Measurements from ENCODE around the gene C11orf86.
"Not testable (repeated sequence)": the region's sequence is repeated elsewhere in the genome, so short reads cannot be mapped to it uniquely, and the experiment has no call there.

C11orf86 gene, protein sequence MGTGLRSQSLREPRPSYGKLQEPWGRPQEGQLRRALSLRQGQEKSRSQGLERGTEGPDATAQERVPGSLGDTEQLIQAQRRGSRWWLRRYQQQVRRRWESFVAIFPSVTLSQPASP

DNA sequence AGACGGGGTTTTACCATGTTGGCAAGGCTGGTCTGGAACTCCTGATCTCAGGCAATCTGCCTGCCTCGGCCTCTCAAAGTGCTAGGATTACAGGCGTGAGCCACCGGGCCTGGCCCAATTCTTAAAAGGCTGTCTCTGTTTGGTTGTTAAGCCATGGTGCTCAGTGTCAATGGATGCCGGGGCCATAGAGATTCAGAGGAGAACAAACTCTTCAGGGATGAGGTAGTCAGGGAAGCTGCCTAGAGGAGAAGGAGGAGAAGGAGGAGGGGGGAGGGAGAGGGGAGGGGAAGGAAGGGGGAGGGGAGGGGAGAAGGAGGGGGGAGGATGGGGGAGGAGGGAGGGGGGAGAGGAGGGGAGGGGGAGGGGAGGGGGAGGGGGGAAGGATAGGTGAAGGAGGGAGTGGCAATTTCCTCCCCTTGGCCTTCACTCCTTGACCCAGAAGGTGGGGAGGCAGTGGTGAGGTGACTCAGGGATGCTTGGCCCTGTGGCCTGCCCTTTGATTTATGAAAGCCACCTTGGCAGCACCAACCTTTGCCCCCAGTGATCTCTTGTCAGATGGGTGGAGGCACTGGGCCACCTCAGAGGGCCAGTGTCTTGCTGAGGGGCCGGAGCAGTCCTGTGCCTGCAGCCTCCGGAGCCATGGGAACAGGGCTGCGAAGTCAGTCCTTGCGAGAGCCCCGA, at the start of gene C11orf86:
C11orf86 (plus strand) TSS at position 581 of the 681 bp plus-strand sequence; CDS start at position 640, 59 bp downstream.
- no peak for DNase-seq

DNA sequence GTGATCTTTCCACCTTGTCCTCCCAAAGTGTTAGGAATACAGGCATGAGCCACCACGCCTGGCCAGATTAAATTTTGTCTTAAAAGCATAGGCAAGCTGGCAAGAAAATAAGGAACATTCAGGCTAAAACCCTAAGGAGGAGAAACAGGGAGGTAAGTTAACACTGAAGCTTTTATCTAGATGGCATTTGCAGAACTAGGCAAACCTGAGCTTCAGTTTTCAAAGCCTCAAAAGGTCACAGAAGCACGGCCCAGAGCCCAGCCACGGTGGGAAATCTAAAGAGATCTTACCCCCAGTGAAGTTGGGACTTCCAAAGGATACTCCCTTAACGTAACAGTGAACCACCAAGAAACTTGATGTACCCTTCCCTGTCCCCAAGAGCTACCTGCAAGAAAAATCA, 45.4 kb upstream of the C11orf86 start:
- no peak for DNase-seq

DNA sequence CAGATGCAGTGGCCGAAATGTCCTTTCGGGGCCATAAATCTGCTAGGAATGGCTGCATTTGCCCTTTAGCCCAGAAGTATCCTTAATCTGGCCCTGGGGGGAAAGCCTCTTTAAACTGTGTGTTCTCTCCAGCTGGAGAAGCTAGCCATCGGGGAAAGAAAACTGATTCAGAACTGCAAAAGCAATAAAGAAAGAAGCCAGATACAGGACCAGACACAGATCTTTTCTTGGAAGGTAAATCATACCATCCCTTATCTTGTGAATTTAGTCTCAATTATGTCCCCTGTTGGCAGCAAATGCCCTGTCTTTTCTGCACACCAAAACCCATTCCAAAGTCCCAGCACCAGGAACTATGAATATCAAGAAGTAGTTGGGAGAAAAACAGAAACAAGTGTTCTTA, 42.6 kb upstream of the C11orf86 start:
- DNase-seq = no peak

DNA sequence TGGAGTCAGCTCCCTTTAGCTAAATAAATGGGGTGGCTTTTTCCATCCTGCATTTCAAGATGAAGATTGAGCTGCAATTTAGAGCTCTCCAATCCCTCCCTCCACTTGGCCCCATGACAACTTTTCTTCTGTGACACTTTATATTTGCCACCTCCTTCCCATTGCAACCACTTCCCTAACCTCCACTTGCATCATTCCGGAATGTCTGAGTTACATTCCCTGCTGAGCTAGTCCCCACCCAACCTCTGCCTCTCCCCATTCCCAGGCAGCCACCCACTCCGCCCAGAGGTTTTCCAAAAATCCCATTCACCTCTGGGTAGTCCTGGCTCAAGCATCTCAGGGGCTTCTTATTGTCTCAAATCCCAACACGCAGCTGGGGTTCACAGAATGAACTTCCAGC, 41.6 kb upstream of the C11orf86 start:
- DNase-seq = no peak

DNA sequence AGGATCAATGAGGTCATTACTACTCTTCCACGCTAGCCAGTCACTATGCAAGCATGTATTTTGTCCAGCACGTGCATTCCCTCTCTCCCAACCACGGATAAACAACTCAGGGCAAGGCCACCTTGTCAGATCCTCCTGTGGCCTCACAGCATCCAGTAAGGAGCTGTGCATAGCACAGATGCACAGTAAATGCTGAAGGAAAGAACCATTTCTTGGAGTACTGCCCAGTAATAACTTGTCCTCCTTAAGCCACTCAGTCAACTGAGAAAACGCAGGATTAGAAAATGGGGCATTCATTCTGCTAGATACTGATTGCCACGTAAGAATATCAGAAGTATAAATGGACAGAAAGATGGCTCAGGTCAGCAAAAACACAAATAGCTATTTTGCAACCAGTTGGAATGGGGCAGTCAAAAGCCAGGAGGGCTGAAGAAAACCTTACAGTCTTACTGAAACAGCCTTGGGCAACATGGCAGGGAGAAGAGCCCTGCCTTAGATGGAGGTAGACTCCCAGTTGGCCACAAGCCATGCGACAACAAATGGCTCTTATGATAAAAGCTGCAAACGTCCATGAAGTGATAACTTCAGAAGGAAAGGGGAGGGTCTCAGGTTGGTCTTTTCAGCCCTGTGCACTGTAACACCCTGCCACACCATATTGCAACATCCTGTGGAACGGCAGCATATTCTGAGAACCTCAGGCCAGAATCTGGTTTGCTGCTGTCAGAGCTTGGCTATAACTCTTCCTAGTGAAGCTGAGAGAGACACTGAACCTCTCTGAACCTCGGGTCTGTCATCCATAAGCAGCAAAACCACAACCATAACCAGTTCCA, 39.9 kb upstream of the C11orf86 start:
- DNase-seq = no peak

DNA sequence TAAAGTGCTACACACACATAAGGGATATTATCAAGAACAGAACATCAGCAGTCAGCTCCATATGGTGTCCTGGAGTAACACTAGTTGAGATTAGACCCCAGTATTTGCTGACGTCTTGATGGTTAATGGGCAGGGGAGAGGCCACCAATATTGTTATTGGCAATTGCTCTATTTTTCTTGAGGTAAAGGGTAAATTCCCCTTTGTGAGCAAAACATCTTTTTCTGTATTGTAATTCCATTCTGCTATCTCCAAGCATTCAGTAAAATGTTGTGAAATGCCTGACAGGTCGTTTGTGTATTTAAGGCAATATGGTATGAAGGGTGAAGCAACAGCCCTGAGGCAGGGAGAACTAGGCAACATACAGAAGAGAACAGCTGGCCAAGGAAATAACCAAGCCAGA, 38.8 kb upstream of the C11orf86 start:
- no peak for DNase-seq

DNA sequence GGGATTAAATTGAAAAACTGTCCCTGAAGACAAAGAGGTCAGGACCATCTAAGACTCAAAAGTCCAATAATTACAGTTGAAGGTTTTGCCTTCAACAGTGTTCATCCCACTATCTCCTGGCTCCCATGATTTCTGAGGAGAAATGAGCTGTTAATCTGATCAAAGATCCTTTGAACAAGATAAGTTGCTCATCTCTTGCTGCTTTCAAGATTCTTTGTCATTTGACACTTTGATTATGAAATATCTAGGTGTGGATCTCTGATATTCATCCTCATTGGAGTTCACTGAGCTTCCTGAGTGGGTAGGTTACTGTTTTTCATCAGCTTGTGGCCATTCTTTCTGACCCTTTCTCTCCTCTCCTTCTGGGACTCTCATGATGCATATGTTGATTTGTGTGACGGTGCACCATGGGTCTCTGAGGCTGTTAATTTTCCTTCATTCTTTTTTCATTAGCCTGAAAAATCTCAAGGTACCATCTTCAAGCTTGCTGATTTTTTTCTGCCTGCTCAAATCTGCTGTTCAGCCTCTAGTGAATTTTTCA, 37.8 kb upstream of the C11orf86 start:
- no peak for DNase-seq

DNA sequence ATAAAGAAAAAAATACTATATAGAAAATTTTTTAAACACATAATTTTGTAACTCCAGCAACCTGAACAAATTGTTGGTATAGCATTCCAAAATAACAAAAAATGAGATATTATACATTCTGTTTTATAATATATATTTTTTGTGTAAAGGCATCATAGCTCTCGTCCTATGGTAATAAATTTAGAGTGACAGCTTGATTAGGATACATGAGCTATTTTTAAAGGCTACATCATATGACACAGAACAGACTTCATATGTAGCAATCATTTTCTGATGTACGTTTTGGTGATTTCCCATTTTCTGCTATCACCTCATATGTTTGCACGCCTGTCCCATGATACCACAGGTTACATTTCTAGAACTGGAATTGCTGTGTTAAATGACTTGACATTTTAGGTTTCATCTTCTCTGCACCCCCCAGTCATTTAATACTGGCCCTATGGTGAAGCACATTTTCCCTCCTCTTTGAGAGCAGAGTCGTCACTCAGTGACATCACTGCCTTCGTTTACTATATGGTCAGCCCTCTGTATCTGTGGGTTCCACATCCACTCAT, 36.4 kb upstream of the C11orf86 start:
- no peak for DNase-seq

DNA sequence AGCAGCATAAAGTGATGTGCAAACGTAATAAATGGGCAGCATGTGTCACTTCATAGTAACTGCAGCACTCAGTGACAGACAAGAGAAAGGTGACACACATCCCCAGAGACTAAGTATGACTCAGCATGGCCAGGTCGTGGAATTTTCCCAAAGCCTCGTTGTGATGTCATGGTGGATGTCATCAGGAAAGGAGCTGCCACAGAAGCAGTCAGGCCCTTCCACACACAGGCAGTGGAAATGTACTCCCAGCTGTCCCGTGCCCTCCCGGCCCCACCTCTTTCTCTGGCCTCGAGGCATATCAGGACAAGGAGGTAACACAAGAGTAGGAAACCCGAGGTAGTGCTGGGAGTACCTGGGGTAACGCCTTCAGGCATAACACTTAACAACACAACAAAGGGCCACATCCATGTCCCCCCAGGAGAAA, 25.0 kb upstream of the C11orf86 start:
- peak in 1 of 2 donors; percentile 28 for DNase-seq

DNA sequence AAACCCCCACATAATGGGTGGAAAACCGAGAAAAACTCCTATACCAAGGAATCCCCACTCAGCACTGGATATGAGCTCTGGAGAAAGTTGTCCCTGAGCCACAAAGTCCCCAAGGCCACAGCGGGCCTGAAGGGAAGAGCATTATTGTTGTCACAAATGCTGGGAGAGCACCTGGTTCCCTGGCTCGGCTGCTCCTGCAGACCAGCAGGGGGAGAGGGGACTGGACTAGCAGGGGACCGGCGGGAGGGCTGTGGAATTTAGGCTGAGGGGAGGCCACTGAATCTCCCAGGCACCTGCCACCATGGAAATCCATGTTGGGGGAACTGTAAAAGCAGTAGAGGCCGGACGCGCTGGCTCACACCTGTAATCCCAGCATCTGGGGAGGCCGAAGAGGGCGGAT, 24.0 kb upstream of the C11orf86 start:
- no peak for DNase-seq

DNA sequence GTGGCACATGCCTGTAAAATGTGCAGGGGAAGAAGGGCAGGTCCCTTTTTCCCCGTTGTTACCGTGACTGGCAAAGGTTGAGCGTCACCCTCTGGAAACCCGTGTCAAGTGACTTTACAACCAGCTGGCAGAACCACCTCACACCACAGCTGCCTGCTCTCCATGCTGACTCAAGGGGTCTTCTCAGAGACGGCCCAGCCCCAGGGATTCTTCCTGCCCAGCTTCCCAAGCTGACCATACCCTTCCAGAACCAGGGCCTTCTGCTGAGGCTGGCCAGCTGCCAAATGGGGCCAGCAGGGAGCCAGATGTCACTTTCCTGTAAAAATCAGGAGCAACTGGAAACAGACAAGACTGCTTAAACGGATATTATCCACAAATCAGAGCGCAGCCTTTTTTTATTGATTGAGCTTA, 23.2 kb upstream of the C11orf86 start:
- DNase-seq = no peak

DNA sequence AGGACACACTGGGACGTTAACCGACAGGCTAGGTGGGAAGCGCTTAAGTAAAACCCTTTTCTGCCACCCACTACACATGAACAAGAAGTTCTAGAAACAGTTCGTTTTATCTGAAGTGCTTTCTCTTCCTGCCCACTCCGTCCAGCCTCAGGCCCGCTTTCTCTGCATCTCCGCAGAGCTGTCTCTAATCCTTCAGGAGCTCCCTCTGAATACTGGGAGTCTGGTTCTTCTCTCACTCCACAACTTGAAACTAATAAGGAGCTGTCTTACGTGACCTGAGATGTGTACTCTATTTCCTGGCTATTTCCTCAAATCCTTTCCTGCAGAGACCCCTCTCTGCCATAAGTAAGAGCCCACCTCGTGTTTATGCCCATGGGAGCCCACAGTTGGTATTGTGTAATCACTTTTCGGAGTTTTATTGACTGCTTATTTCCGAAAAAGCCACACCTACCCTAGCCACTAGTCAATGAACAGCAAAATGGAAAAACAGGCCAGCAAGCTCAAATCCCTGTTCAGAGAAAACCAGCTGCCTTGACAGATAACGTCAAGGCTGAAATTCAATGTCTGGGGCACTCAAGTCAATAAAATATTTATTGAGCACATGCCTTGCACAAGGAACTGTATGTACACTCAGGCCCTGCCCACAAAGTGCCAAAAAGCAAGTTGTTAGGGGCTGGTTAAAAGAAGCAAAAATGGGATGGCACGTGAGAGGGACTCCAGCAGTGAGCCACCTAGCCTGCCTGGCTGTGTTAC, 21.8 kb upstream of the C11orf86 start:
- no peak for DNase-seq

DNA sequence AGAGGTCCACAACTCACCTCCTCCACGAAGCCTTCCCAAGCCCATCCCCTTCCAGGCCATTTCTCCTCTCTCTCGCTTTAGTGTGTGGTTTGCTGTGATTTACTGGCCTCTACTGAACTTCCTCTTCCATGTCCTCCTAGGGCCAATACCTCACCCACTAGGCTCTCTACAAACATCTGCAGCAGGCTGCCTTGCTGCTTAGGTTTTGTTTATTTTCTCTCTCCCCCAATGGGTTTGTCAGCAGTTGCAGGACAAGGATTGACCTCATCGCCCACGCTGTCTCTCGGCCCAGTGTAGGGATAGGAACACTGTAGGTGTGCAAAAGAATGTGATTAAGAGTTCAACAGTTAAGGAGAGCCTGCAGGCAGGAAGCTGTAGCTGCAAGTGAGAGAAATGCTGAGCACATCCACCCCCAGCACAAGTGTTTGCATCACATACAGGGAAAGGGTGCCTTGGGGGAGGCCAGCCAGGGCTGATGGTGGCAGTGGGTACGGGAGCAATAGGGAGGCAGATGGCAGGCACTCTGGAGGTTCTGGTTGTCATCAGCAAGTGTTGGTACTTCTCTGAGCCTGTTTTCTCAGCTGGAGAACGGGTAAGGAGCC, 18.3 kb upstream of the C11orf86 start:
- DNase-seq = no peak

DNA sequence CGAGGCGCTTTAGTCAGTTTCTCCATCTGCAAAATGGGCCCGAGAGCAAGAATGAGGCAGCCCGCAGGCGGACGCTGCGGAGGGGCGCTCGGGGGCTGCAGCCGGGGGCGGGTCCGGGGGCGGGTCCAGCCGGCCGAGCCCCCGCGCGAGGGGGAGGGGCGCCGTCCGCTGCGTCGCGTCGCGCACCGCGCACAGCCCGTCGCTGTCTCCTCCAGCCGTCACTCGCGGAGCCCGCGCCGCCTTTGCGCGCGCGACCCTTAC, 17.2 kb upstream of the C11orf86 start:
- no peak for DNase-seq

DNA sequence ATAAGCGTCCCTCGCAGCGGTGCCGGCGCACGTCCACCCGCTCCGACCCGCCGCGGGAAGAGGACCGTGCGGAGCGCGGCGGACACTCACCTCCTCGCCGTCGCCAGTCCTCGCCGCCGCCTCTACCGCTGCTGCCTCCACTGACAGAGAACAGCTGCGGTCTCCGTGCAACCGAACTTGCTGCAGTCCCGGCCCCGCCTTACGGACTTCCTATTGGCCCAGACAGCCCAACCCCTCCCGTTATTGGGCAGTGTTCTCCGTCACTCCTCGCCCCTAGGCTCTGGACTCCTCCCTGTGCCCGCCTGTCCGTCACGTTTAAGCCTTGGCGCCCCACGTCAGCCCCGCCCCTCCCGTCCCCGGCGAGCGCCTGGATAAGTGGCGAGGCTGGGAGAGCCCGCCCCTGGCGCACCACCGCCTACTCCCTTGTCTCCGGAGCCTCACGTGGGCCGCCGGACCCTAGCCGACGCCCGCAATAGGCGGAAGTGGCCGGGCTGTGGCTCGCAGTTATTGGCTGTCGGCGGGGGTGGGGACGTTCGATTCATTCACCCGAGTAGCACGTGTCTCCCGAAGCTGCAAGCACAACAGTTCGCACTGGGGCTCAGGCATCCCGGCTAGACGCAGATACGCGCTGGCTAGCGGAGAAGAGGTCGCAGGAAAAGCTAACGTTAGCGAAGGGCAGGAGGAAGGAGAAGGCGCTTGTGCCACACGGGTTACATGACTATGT, 16.7 kb upstream of the C11orf86 start, which contains the start of gene PC:
PC (minus strand) TSS at position 152 of the 724 bp plus-strand sequence. CDS start 86,224 bp downstream, outside the sequence.
- DNase-seq = peak; percentile 96

DNA sequence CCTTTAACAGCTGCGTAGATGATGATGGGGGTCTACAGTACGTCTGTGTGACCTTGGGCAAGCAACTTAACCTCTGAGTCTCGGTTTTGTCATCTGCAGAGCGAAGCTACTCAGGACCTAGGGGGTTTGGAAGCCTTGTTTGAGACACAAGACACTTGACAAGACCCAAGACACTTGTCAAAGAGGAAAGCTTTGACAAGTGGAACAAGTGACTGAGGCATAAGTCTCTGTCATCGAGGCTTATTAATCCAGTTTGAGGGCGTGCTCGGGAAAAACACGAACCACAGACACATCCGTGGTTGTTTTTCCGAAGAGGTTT, 16.2 kb upstream of the C11orf86 start:
- DNase-seq = peak; percentile 23 to 37

DNA sequence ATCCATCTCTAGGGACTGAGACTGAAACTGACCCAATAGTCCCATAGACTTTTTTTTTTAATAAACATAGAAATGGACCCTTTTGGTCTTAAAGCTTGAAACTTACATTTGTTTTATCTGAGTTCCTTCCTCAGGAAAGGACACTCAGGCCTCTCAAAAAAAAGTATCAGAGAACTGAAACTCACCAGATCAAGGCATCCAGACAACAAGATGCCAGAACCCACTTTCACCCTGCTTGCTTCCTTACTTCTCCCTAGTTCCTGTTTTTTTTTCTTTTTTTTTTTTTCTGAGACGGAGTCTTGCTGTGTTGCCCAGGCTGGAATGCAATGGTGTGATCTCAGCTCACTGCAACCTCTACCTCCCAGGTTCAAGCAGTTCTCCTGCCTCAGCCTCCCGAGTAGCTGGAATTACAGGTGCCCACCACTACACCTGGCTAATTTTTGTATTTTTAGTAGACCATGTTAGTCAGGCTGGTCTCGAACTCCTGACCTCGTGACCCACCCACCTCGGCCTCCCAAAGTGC, 13.4 kb upstream of the C11orf86 start:
- not testable (repeated sequence) for DNase-seq

DNA sequence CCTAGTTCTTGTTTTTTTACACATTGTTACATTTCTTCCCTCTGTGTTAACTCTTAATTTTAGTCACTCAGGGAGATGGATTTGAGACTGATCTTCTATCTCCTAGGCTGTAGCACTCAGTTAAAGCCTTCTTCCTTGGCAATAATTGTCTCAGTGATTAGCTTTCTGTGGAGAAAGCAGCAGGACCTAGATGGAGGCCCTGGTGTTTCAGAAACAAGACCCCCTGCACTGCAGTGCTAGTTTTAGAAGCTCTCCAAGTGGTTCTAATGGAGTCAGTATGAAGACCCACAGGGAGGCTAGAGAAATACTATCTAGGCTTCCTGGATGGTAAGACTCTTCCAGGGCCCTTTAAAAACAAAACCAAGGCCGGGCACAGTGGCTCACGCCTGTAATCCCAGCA, 12.9 kb upstream of the C11orf86 start:
- no peak for DNase-seq

DNA sequence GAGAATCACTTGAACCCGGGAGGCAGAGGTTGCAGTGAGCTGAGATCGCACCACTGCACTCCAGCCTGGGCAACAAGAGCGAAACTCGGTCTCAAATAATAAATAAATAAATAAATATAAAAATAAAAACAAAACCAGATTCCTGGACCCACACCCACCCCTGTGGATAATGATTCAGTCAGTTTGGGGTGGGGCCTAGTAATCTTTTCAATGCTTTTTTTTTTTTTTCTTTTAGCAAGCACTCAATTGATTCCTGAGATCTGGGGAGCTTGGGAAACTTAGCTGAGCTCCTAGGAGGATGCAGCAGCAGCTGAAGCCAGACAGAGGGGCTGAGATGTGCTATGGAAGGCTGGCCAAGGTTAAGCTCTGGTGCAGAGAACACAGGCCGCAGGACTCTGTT, 12.3 kb upstream of the C11orf86 start:
- no peak for DNase-seq

DNA sequence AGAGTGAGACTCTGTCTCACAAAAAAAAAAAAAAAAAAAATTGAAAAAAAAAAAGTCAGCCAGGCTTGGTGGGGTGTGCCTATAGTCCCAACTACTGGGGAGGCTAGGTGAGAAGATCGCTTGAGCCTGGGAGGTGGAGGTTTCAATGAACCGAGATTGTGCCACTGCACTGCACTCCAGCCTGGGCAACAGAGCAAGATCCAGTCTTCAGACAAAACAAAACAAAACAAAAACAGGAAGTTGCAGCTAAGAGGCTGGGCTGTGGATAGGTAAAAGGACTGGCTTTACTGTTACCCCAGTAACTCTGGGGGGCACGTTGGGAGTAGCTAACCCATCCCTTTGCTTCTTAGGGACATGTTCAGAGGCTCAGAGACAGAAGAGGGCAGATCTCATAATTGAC, 10.6 kb upstream of the C11orf86 start:
- DNase-seq = no peak

DNA sequence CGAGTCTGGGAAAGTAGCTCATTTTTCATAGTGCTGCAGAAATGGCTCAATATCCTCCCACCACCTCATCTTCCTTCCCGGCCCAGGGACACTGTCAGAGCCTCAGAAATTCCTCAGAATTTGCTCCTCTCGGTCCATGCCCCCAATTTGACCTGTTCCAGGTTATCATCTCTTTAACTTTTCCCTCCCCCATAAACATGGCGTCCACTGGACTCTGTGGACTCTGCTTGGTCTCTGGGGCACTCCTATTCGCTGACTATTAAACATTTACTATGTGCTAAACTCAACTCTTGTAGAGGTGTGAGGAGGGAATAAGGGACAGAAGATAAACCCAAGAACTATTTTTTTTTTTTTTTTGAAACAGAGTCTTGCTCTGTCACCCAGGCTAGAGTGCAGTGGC, 8.8 kb upstream of the C11orf86 start:
- DNase-seq = no peak

All from activated CD4-positive, alpha-beta T cell treated with anti-CD3 and anti-CD28 coated beads for 4 hours (primary cell).